Measurements from ENCODE around the gene FAM117B. TPM values are rescaled to one million over a fixed set of nuclear protein-coding genes. Genes with fewer than 3 reads are reported as not detected.

FAM117B gene
- polyA plus RNA-seq, 2 donors: 2.2 to 3.1 TPM

- Histone ChIP-seq H3K4me3 (ENCODE audit: low read depth in 1 of 2, low read length in 2 of 2) (no peak overlapping the region), H3K27ac (ENCODE audit: low read depth in 2 of 2, low read length in 1 of 2) (no peak overlapping the region), H3K36me3 (ENCODE audit: control insufficient read depth in 2 of 2, insufficient read depth in 2 of 2, low read length in 1 of 2) (peaks cover 3 to 7% of the 10 kb centered on the region in 2 donors), H3K27me3 (ENCODE audit: control insufficient read depth in 1 of 2, insufficient read depth in 2 of 2, low read length in 2 of 2) (no peaks in the 10 kb centered on the region), H3K9me3 (ENCODE audit: control insufficient read depth in 2 of 2, insufficient read depth in 1 of 2, low read depth in 1 of 2, low read length in 1 of 2) (no peaks in the 10 kb centered on the region), H3K4me1 (ENCODE audit: control insufficient read depth in 2 of 2, insufficient read depth in 2 of 2, low read length in 1 of 2) (peaks cover 0 to 2% of the 10 kb centered on the region in 2 donors)
- 60 to 68% methylated on average over 4 of the region's 4 CpGs for WGBS, 2 donors
Observed at GRCh38 chr2:202762556-202762955, 127.8 kb downstream of the FAM117B start.

- H3K4me1 ChIP-seq (ENCODE audit: control insufficient read depth in 2 of 2, insufficient read depth in 2 of 2, low read length in 1 of 2): peaks cover 0 to 2% of the 10 kb centered on the region in 2 donors
- no peaks in the 10 kb centered on the region for H3K27me3 ChIP-seq (ENCODE audit: control insufficient read depth in 1 of 2, insufficient read depth in 2 of 2, low read length in 2 of 2)
- WGBS, 2 donors: 97 to 100% methylated on average over 1 of the region's 1 CpG
- H3K36me3 ChIP-seq (ENCODE audit: control insufficient read depth in 2 of 2, insufficient read depth in 2 of 2, low read length in 1 of 2): peaks cover 3 to 7% of the 10 kb centered on the region in 2 donors
- no peaks in the 10 kb centered on the region for H3K9me3 ChIP-seq (ENCODE audit: control insufficient read depth in 2 of 2, insufficient read depth in 1 of 2, low read depth in 1 of 2, low read length in 1 of 2)
- no peak overlapping the region for H3K27ac ChIP-seq (ENCODE audit: low read depth in 2 of 2, low read length in 1 of 2)
- H3K4me3 ChIP-seq (ENCODE audit: low read depth in 1 of 2, low read length in 2 of 2): no peak overlapping the region
Observed at GRCh38 chr2:202763916-202764315, 129.1 kb downstream of the FAM117B start.

GRCh38 chr2:202764991-202765390 lies 130.2 kb downstream of the FAM117B start:
- no peak overlapping the region for H3K4me3 ChIP-seq (ENCODE audit: low read depth in 1 of 2, low read length in 2 of 2)
- WGBS, 2 donors: 94 to 96% methylated on average over 3 of the region's 3 CpGs
- H3K27ac ChIP-seq (ENCODE audit: low read depth in 2 of 2, low read length in 1 of 2): no peak overlapping the region

GRCh38 chr2:202765436-202765835 lies 130.7 kb downstream of the FAM117B start:
- H3K4me3 ChIP-seq (ENCODE audit: low read depth in 1 of 2, low read length in 2 of 2): no peak overlapping the region
- H3K9me3 ChIP-seq (ENCODE audit: control insufficient read depth in 2 of 2, insufficient read depth in 1 of 2, low read depth in 1 of 2, low read length in 1 of 2): no peaks in the 10 kb centered on the region

More at GRCh38 chr2:202764991-202765390, 130.2 kb downstream of the FAM117B start:
- Histone ChIP-seq H3K9me3 (ENCODE audit: control insufficient read depth in 2 of 2, insufficient read depth in 1 of 2, low read depth in 1 of 2, low read length in 1 of 2) (no peaks in the 10 kb centered on the region), H3K27me3 (ENCODE audit: control insufficient read depth in 1 of 2, insufficient read depth in 2 of 2, low read length in 2 of 2) (no peaks in the 10 kb centered on the region), H3K36me3 (ENCODE audit: control insufficient read depth in 2 of 2, insufficient read depth in 2 of 2, low read length in 1 of 2) (peaks cover 3 to 7% of the 10 kb centered on the region in 2 donors), H3K4me1 (ENCODE audit: control insufficient read depth in 2 of 2, insufficient read depth in 2 of 2, low read length in 1 of 2) (peaks cover 0 to 2% of the 10 kb centered on the region in 2 donors)

GRCh38 chr2:202768273-202768672 lies 133.5 kb downstream of the FAM117B start:
- H3K9me3 ChIP-seq (ENCODE audit: control insufficient read depth in 2 of 2, insufficient read depth in 1 of 2, low read depth in 1 of 2, low read length in 1 of 2): no peaks in the 10 kb centered on the region

More at GRCh38 chr2:202765436-202765835, 130.7 kb downstream of the FAM117B start:
- Histone ChIP-seq H3K4me1 (ENCODE audit: control insufficient read depth in 2 of 2, insufficient read depth in 2 of 2, low read length in 1 of 2) (peaks cover 0 to 2% of the 10 kb centered on the region in 2 donors), H3K27ac (ENCODE audit: low read depth in 2 of 2, low read length in 1 of 2) (no peak overlapping the region), H3K27me3 (ENCODE audit: control insufficient read depth in 1 of 2, insufficient read depth in 2 of 2, low read length in 2 of 2) (no peaks in the 10 kb centered on the region), H3K36me3 (ENCODE audit: control insufficient read depth in 2 of 2, insufficient read depth in 2 of 2, low read length in 1 of 2) (peaks cover 3 to 7% of the 10 kb centered on the region in 2 donors)
- WGBS, 2 donors: 78 to 80% methylated on average over 5 of the region's 5 CpGs

GRCh38 chr2:202769201-202769600 lies 134.4 kb downstream of the FAM117B start:
- H3K27me3 ChIP-seq (ENCODE audit: control insufficient read depth in 1 of 2, insufficient read depth in 2 of 2, low read length in 2 of 2): no peaks in the 10 kb centered on the region
- H3K4me3 ChIP-seq (ENCODE audit: low read depth in 1 of 2, low read length in 2 of 2): no peak overlapping the region
- H3K4me1 ChIP-seq (ENCODE audit: control insufficient read depth in 2 of 2, insufficient read depth in 2 of 2, low read length in 1 of 2): peaks cover 0 to 2% of the 10 kb centered on the region in 2 donors
- no peaks in the 10 kb centered on the region for H3K9me3 ChIP-seq (ENCODE audit: control insufficient read depth in 2 of 2, insufficient read depth in 1 of 2, low read depth in 1 of 2, low read length in 1 of 2)
- H3K36me3 ChIP-seq (ENCODE audit: control insufficient read depth in 2 of 2, insufficient read depth in 2 of 2, low read length in 1 of 2): peaks cover 3 to 9% of the 10 kb centered on the region in 2 donors
- H3K27ac ChIP-seq (ENCODE audit: low read depth in 2 of 2, low read length in 1 of 2): no peak overlapping the region

More at GRCh38 chr2:202768273-202768672, 133.5 kb downstream of the FAM117B start:
- Histone ChIP-seq H3K27me3 (ENCODE audit: control insufficient read depth in 1 of 2, insufficient read depth in 2 of 2, low read length in 2 of 2) (no peaks in the 10 kb centered on the region), H3K27ac (ENCODE audit: low read depth in 2 of 2, low read length in 1 of 2) (no peak overlapping the region), H3K4me1 (ENCODE audit: control insufficient read depth in 2 of 2, insufficient read depth in 2 of 2, low read length in 1 of 2) (peaks cover 0 to 2% of the 10 kb centered on the region in 2 donors), H3K36me3 (ENCODE audit: control insufficient read depth in 2 of 2, insufficient read depth in 2 of 2, low read length in 1 of 2) (peaks cover 3 to 7% of the 10 kb centered on the region in 2 donors), H3K4me3 (ENCODE audit: low read depth in 1 of 2, low read length in 2 of 2) (no peak overlapping the region)

GRCh38 chr2:202771336-202771735 lies 136.6 kb downstream of the FAM117B start:
- H3K9me3 ChIP-seq (ENCODE audit: control insufficient read depth in 2 of 2, insufficient read depth in 1 of 2, low read depth in 1 of 2, low read length in 1 of 2): no peaks in the 10 kb centered on the region
- no peak overlapping the region for H3K4me3 ChIP-seq (ENCODE audit: low read depth in 1 of 2, low read length in 2 of 2)
- H3K4me1 ChIP-seq (ENCODE audit: control insufficient read depth in 2 of 2, insufficient read depth in 2 of 2, low read length in 1 of 2): no peaks in the 10 kb centered on the region
- H3K27me3 ChIP-seq (ENCODE audit: control insufficient read depth in 1 of 2, insufficient read depth in 2 of 2, low read length in 2 of 2): no peaks in the 10 kb centered on the region
- 98% methylated on average over 1 of the region's 1 CpG for WGBS, 2 donors
- no peak overlapping the region for H3K27ac ChIP-seq (ENCODE audit: low read depth in 2 of 2, low read length in 1 of 2)
- peaks cover 0 to 5% of the 10 kb centered on the region in 2 donors for H3K36me3 ChIP-seq (ENCODE audit: control insufficient read depth in 2 of 2, insufficient read depth in 2 of 2, low read length in 1 of 2)

- Histone ChIP-seq H3K4me1 (ENCODE audit: control insufficient read depth in 2 of 2, insufficient read depth in 2 of 2, low read length in 1 of 2) (no peaks in the 10 kb centered on the region), H3K36me3 (ENCODE audit: control insufficient read depth in 2 of 2, insufficient read depth in 2 of 2, low read length in 1 of 2) (peaks cover 0 to 3% of the 10 kb centered on the region in 2 donors), H3K27ac (ENCODE audit: low read depth in 2 of 2, low read length in 1 of 2) (no peak overlapping the region), H3K4me3 (ENCODE audit: low read depth in 1 of 2, low read length in 2 of 2) (no peak overlapping the region), H3K27me3 (ENCODE audit: control insufficient read depth in 1 of 2, insufficient read depth in 2 of 2, low read length in 2 of 2) (no peaks in the 10 kb centered on the region), H3K9me3 (ENCODE audit: control insufficient read depth in 2 of 2, insufficient read depth in 1 of 2, low read depth in 1 of 2, low read length in 1 of 2) (no peaks in the 10 kb centered on the region)
- 64 to 82% methylated on average over 7 of the region's 7 CpGs for WGBS, 2 donors
Observed at GRCh38 chr2:202771741-202772460, 137.1 kb downstream of the FAM117B start.

GRCh38 chr2:202773301-202773973 lies 138.7 kb downstream of the FAM117B start:
- no peaks in the 10 kb centered on the region for H3K27me3 ChIP-seq (ENCODE audit: control insufficient read depth in 1 of 2, insufficient read depth in 2 of 2, low read length in 2 of 2)
- peaks cover 0 to 3% of the 10 kb centered on the region in 2 donors for H3K36me3 ChIP-seq (ENCODE audit: control insufficient read depth in 2 of 2, insufficient read depth in 2 of 2, low read length in 1 of 2)
- no peaks in the 10 kb centered on the region for H3K9me3 ChIP-seq (ENCODE audit: control insufficient read depth in 2 of 2, insufficient read depth in 1 of 2, low read depth in 1 of 2, low read length in 1 of 2)
- WGBS, 2 donors: 84 to 90% methylated on average over 6 of the region's 6 CpGs
- no peaks in the 10 kb centered on the region for H3K4me1 ChIP-seq (ENCODE audit: control insufficient read depth in 2 of 2, insufficient read depth in 2 of 2, low read length in 1 of 2)
- no peak overlapping the region for H3K4me3 ChIP-seq (ENCODE audit: low read depth in 1 of 2, low read length in 2 of 2)
- H3K27ac ChIP-seq (ENCODE audit: low read depth in 2 of 2, low read length in 1 of 2): no peak overlapping the region
